Measurements from ENCODE around the gene FBXL13. TPM values are rescaled to one million over a fixed set of nuclear protein-coding genes. Genes with fewer than 3 reads are reported as not detected.
A peak's percentile ranks its signal among the peaks of the same experiment; 100 is the strongest.
"Not testable (repeated sequence)": the region's sequence is repeated elsewhere in the genome, so short reads cannot be mapped to it uniquely, and the experiment has no call there.

Gene FBXL13
- total and polyA plus RNA-seq, 2 experiments from 2014 or later, result 2.1 to 2.2 TPM

DNA sequence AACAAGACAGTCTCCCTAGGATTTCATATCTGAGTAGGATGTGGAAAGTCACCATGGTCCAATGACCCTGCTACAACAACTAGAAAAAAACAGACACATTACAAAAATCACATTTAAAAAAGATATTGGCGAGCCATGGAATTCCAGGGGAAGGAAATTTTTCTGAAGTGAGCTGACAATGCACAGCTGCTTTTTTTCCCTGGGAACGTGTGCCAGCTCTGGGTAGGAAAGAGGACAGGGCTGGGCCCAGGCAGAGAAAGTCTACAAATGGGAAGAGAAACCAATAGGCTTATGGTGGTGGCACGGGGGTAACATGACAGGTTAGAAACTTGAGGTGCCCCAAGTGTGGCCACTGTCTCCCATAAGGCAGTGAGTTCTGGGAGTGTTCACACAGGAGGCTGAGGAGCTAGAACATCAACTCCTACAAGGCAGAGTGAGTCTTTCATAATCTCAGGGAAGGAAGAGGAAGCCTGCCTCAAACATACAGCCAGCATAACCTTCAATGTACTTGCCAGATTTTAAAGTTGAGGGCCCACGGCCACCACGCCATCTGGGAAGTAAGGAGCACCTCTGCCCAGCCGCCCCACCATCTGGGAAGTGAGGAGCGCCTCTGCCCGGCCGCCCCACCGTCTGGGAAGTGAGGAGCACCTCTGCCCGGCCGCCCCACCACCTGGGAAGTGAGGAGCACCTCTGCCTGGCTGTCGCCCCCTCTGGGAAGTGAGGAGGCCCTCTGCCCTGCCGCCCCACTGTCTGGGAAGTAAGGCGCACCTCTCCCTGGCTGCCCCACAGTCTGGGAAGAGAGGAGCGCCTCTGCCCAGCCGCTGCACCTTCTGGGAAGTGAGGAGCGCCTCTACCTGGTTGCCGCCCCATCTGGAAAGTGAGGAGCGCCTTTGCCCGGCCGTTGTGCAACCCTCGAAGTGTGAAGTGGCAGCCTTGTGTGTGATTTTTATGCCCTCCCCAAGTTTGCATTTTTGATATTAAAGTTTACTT, 5.9 kb downstream of the FBXL13 start:
- H3K36me3 ChIP-seq, result no peaks in the 10 kb centered on the region
- H3K27ac ChIP-seq, result no peak overlapping the region
- no peak overlapping the region for H3K4me3 ChIP-seq
- no peak for TF ChIP-seq CTCF (IDR thresholded peaks at IDR 0.05; ENCODE audit: low read depth, low read length)
- DNase-seq (ENCODE audit: low read depth in 1 of 2, low spot score in 1 of 2), result peak in 1 of 2 donors; percentile 20
- peaks cover 4% of the 10 kb centered on the region for H3K4me1 ChIP-seq (ENCODE audit: low read depth)
- no peaks in the 10 kb centered on the region for H3K9me3 ChIP-seq (ENCODE audit: low read depth)
- H3K27me3 ChIP-seq, result no peaks in the 10 kb centered on the region

DNA sequence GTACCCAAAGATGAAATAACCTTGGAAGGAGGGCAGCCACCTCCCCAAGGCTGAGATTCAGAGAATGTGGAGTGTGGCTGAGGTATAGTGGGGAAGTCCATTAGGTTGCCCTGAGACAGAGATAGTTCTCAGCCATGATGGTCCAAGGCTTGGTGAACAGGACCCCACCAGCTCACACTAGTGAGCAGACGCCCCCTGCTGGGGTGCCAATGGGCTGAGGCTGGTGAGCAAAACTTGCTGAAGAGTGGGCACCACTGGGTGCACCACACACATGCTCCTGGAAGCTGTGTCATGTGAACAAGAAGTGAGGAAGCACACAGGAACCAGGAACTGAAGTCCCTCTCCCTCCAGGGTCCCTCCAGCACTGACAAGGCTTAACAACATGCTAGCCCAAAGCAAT, 8.9 kb downstream of the FBXL13 start:
- DNase-seq (ENCODE audit: low read depth in 1 of 2, low spot score in 1 of 2), result peak; percentile 45 to 56
- TF ChIP-seq CTCF (IDR thresholded peaks at IDR 0.05; ENCODE audit: low read depth, low read length), result peak; percentile 60
- Histone ChIP-seq H3K9me3 (ENCODE audit: low read depth) (no peaks in the 10 kb centered on the region), H3K27ac (no peak overlapping the region), H3K4me3 (no peak overlapping the region), H3K27me3 (no peaks in the 10 kb centered on the region), H3K4me1 (ENCODE audit: low read depth) (no peaks in the 10 kb centered on the region), H3K36me3 (no peaks in the 10 kb centered on the region)

DNA sequence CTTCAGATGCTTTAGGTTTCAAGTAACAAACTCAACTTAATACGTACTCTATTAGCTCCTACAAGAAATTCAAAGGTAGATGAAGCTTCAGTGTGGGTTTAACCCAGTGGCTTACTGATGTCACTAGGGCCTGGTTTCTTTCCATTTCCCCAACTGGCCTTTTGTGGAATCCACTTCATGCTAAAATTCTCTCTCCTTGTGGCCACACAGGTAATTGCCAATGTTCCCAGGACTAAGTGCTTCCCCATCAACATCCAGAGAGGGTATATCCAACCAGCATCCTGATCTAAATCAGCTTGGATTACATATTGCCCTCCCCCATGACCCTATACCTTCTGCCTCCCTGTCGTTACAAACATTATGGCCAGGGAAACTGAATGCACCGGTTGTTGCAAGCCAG, 10.7 kb downstream of the FBXL13 start:
- H3K9me3 ChIP-seq (ENCODE audit: low read depth), result no peaks in the 10 kb centered on the region
- no peak for DNase-seq (ENCODE audit: low read depth in 1 of 2, low spot score in 1 of 2)
- H3K27me3 ChIP-seq, result no peaks in the 10 kb centered on the region
- no peaks in the 10 kb centered on the region for H3K4me1 ChIP-seq (ENCODE audit: low read depth)
- TF ChIP-seq CTCF (IDR thresholded peaks at IDR 0.05; ENCODE audit: low read depth, low read length), result no peak
- H3K36me3 ChIP-seq, result no peaks in the 10 kb centered on the region
- no peak overlapping the region for H3K27ac ChIP-seq
- H3K4me3 ChIP-seq, result no peak overlapping the region

DNA sequence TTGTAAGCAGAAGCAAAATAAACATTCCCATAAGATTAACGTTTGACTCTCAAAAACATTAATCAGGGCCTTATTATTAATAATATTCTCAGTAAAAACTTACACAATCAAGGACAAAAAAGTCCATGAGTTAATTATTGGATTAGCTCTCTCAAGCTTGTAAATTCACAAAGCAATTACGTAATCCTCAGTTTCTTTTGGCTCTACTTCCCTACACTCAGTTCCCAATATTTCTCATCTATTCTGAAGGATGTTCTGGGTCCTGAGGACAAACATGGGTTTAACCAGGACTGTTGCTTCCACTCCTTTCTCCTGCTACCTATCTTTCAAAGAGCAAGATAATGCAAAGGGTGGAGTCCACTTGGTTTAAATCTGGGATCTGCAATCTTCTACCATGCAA, 15.1 kb downstream of the FBXL13 start:
- no peak overlapping the region for H3K27ac ChIP-seq
- DNase-seq (ENCODE audit: low read depth in 1 of 2, low spot score in 1 of 2), result peak in 1 of 2 donors; percentile 25
- no peak overlapping the region for H3K4me3 ChIP-seq
- no peaks in the 10 kb centered on the region for H3K27me3 ChIP-seq
- no peaks in the 10 kb centered on the region for H3K9me3 ChIP-seq (ENCODE audit: low read depth)
- no peaks in the 10 kb centered on the region for H3K36me3 ChIP-seq
- no peaks in the 10 kb centered on the region for H3K4me1 ChIP-seq (ENCODE audit: low read depth)
- no peak for TF ChIP-seq CTCF (IDR thresholded peaks at IDR 0.05; ENCODE audit: low read depth, low read length)

GRCh38 chr7:103058122-103058521, 16.5 kb downstream of the FBXL13 start:
- Histone ChIP-seq H3K4me1 (ENCODE audit: low read depth) (no peaks in the 10 kb centered on the region), H3K27me3 (no peaks in the 10 kb centered on the region), H3K9me3 (ENCODE audit: low read depth) (no peaks in the 10 kb centered on the region), H3K36me3 (no peaks in the 10 kb centered on the region), H3K4me3 (no peak overlapping the region), H3K27ac (no peak overlapping the region)
- no peak for DNase-seq (ENCODE audit: low read depth in 1 of 2, low spot score in 1 of 2)
- no peak for TF ChIP-seq CTCF (IDR thresholded peaks at IDR 0.05; ENCODE audit: low read depth, low read length)

GRCh38 chr7:103056006-103056405, 18.6 kb downstream of the FBXL13 start:
- not testable (repeated sequence) for H3K36me3 ChIP-seq; DNase-seq (ENCODE audit: low read depth in 1 of 2, low spot score in 1 of 2); H3K4me3 ChIP-seq; H3K27ac ChIP-seq; H3K4me1 ChIP-seq (ENCODE audit: low read depth); H3K27me3 ChIP-seq; H3K9me3 ChIP-seq (ENCODE audit: low read depth)
